Transverse colon (tissue), 4 donors: ENCODE measurements around the gene STRIP1. TPM values are rescaled to one million over a fixed set of nuclear protein-coding genes. Genes with fewer than 3 reads are reported as not detected.

Source experiments
- DNase-seq: peaks from one replicate; pipeline ENCODE4 v3.0.0-alpha.2; 2019
- H3K27ac ChIP-seq, 4 donors: fragments of 200-600 bp; sonication (generic); 2 replicates each; pipeline ENCODE4 v1.5.1; 2016 to 2018; ENCODE audit warnings: inconsistent platforms in 4 of 4
- H3K27me3 ChIP-seq: fragments of 200-600 bp; sonication (generic); 2 replicates; pipeline ENCODE4 v1.5.1; 2017; ENCODE audit warnings: inconsistent platforms
- H3K36me3 ChIP-seq, 4 donors: fragments of 200-600 bp; sonication (generic); 2 replicates each; pipeline ENCODE4 v1.5.1; 2017 to 2019; ENCODE audit warnings: inconsistent platforms in 4 of 4
- H3K4me1 ChIP-seq, 4 donors: fragments of 200-600 bp; sonication (generic); 2 replicates each; pipeline ENCODE4 v1.5.1; 2017 to 2020; ENCODE audit warnings: inconsistent platforms in 4 of 4
- H3K4me3 ChIP-seq, 4 donors: fragments of 200-600 bp; sonication (generic); 1 replicate in 1 of 4; 2 replicates in 3 of 4; pipeline versions ENCODE4 v1.5.1 to v1.6.1; 2017 to 2019; ENCODE audit warnings: inconsistent platforms in 4 of 4
- H3K9me3 ChIP-seq, 2 donors: fragments of 200-600 bp; sonication (generic); 2 replicates each; pipeline ENCODE4 v1.5.1; 2017 to 2019; ENCODE audit warnings: inconsistent platforms in 2 of 2
- EP300 ChIP-seq: sonication (generic); formaldehyde crosslinking; IDR thresholded peaks from one replicate; pipeline ENCODE4 v1.6.1; 2017; ENCODE audit warnings: antibody characterized with exemption, low read depth
- POLR2A ChIP-seq: fragments of 450-650 bp; IDR thresholded peaks from one replicate; pipeline ENCODE4 v1.6.1; 2016; ENCODE audit warnings: antibody characterized with exemption, mild to moderate bottlenecking, moderate library complexity
- POLR2AphosphoS5 ChIP-seq, 3 donors: sonication (generic); formaldehyde crosslinking; IDR thresholded peaks; one replicate each; pipeline ENCODE4 v1.6.1; 2016; ENCODE audit warnings: antibody characterized with exemption in 3 of 3
- WGBS, 2 donors: methylation state at CpG; one replicate each; pipeline ENCODE4 v1.1.5; 2018; ENCODE audit warnings: low coverage in 1 of 2; 5-methylcytosine and 5-hydroxymethylcytosine counted together
- in situ Hi-C, 4 donors: fragments of 200-750 bp; cut with MboI; loops; one replicate each; pipeline versions ENCODE4 v1.15.0 to v1.15.1; 2017; ENCODE audit warnings: low sequenced_read_pairs in 3 of 4, low pct_ligation_motif_present in 1 of 4, low pct_unique_long_range_greater_than_20kb in 1 of 4
- intact Hi-C: fragments of 100-400 bp; cut with DNase I; formaldehyde crosslinking; loops from one replicate; pipeline ENCODE4 v1.15.1; 2023; ENCODE audit warnings: low total_unique reads
- total RNA-seq, 4 donors: library from RNA; depleted of rRNA; stranded (reverse); fragments of >200 nt; gene quantifications; one replicate each; pipeline ENCODE4 v1.1.0, GENCODE V29; 2016
- TF ChIP-seq, protein P1 (sequence below), 5 experiments: fragments of 200-600 bp in 3 of 5; fragments of 450-650 bp in 2 of 5; sonication (generic) in 3 of 5; IDR thresholded peaks; 1 replicate in 2 of 5; 2 replicates in 3 of 5; pipeline ENCODE4 v1.5.1; 2016 to 2017; ENCODE audit warnings: antibody characterized with exemption in 5 of 5, inconsistent platforms in 3 of 5, mild to moderate bottlenecking in 2 of 5, moderate library complexity in 1 of 5

STRIP1 gene
- total RNA-seq, 4 donors from 2014 or later, result 32.6 to 72.2 (median 58.7) TPM

DNA sequence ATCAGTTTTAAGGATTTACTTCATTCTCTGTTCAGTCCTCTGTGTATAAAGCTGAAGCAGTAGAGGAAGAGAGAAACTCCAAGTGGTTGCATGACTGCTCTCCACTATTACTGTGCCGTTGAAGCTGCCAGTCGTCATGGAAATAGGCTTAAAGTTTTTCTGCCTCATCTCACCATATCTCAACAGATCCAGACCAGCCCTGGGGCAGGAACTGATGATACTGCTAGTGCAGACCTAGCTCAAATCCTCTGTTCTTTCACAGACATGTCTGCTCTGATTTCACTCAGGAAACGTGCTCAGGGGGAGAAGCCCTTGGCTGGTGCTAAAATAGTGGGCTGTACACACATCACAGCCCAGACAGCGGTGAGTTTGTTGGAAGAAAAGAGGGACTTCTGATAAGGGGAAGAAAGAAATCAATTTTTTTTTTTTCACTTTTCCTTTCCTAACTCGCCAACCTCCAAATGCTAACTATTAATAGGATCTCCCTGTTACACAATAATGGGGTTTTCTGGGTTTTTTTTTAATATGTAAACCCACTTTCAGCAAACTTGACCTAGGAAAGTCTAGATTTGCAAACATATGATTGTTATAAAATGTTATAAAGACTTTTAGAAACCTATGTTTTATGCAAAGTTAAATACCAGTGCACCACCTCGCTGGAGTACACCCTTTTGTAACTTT is 22.2 kb upstream of the STRIP1 start:
- TF ChIP-seq POLR2A (no peak), POLR2AphosphoS5 (IDR thresholded peaks at IDR 0.05) (no peak), EP300 (no peak)
- TF ChIP-seq, protein P1, sequence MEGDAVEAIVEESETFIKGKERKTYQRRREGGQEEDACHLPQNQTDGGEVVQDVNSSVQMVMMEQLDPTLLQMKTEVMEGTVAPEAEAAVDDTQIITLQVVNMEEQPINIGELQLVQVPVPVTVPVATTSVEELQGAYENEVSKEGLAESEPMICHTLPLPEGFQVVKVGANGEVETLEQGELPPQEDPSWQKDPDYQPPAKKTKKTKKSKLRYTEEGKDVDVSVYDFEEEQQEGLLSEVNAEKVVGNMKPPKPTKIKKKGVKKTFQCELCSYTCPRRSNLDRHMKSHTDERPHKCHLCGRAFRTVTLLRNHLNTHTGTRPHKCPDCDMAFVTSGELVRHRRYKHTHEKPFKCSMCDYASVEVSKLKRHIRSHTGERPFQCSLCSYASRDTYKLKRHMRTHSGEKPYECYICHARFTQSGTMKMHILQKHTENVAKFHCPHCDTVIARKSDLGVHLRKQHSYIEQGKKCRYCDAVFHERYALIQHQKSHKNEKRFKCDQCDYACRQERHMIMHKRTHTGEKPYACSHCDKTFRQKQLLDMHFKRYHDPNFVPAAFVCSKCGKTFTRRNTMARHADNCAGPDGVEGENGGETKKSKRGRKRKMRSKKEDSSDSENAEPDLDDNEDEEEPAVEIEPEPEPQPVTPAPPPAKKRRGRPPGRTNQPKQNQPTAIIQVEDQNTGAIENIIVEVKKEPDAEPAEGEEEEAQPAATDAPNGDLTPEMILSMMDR (IDR thresholded peaks at IDR 0.05), result no peak
- 83 to 84% methylated on average over 5 to 6 of the region's 6 CpGs for WGBS, 2 donors
- Histone ChIP-seq H3K9me3 (no peaks in the 10 kb centered on the region), H3K27ac (peak overlapping the region; percentile 2 to 24 (median 7)), H3K4me1 (peaks cover 0 to 12% (median 5%) of the 10 kb centered on the region in 4 donors), H3K36me3 (peaks cover 0 to 76% (median 36%) of the 10 kb centered on the region in 4 donors), H3K27me3 (no peaks in the 10 kb centered on the region), H3K4me3 (no peak overlapping the region)
- DNase-seq, result no peak
- in situ Hi-C loops, result no loop called here
- intact Hi-C loops, result no loop called here

DNA sequence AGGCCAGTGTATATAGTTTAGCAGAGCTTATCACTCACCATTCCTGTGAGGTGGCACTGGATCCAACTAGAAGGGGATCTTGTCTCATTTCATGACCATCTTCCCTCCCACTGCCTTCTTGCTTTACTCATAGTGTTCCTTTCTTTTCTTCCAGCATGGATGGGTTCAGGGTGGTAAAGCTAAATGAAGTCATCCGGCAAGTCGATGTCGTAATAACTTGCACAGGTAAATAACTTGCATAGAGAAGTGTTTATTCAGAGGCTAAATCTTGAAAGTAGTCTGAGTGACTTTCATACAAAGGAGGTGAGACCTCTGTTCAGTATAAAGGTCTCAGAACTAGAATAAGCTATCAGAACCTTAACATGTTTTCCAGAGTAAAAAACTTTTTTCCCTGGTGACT is 16.6 kb upstream of the STRIP1 start:
- Histone ChIP-seq H3K27me3 (no peaks in the 10 kb centered on the region), H3K36me3 (peaks cover 3 to 100% (median 52%) of the 10 kb centered on the region in 4 donors), H3K4me3 (no peak overlapping the region), H3K4me1 (no peaks in the 10 kb centered on the region), H3K27ac (no peak overlapping the region), H3K9me3 (no peaks in the 10 kb centered on the region)
- TF ChIP-seq POLR2A, result no peak
- TF ChIP-seq POLR2AphosphoS5 (IDR thresholded peaks at IDR 0.05), result no peak
- TF ChIP-seq, protein P1 (IDR thresholded peaks at IDR 0.05), result no peak
- TF ChIP-seq EP300, result no peak
- no peak for DNase-seq
- WGBS, 2 donors, result 74 to 92% methylated on average over 3 of the region's 3 CpGs
- intact Hi-C loops (no loop called here), in situ Hi-C loops (no loop called here)

DNA sequence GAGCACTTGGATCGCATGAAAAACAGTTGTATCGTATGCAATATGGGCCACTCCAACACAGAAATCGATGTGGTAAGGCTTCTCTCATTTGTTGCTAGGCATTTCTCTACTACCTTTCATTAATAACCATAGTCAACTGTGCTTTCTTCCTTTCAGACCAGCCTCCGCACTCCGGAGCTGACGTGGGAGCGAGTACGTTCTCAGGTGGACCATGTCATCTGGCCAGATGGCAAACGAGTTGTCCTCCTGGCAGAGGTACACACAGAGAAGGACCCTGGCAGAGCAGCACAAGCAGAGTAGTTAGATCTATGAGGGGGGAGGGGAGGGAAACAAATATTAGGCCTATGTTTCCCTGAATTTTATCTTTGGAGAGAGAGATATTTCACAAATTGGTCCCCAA is 16.0 kb upstream of the STRIP1 start:
- TF ChIP-seq POLR2A, result no peak
- TF ChIP-seq POLR2AphosphoS5 (IDR thresholded peaks at IDR 0.05), result no peak
- no peak for TF ChIP-seq EP300
- TF ChIP-seq, protein P1 (IDR thresholded peaks at IDR 0.05), result no peak
- intact Hi-C loops, result no loop called here
- 92 to 100% methylated on average over 7 to 9 of the region's 9 CpGs for WGBS, 2 donors
- Histone ChIP-seq H3K4me3 (no peak overlapping the region), H3K4me1 (no peaks in the 10 kb centered on the region), H3K36me3 (peaks cover 3 to 100% (median 49%) of the 10 kb centered on the region in 4 donors), H3K27me3 (no peaks in the 10 kb centered on the region), H3K9me3 (no peaks in the 10 kb centered on the region), H3K27ac (no peak overlapping the region)
- in situ Hi-C loops, result no loop called here
- no peak for DNase-seq

DNA sequence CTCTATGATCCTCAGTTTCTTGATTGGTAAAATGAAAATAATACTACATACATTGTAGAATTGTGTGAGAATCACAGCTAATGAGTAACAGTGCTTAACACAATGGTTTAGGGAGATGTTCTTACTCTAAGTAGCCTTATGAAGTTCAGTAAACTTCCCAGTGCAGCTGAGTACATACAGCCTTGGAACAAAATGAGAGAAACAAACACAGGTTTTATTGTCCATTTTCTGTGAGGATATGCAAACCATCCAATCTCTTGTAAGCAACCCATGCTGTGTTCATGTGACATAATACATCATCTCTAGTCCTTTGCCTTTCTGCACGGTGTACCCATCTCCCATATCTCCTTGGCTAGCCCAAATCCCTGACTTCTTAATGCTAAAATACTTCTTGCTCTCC is 14.7 kb upstream of the STRIP1 start:
- TF ChIP-seq, protein P1 (IDR thresholded peaks at IDR 0.05), result no peak
- no peak for TF ChIP-seq POLR2A
- in situ Hi-C loops, result no loop called here
- Histone ChIP-seq H3K4me1 (no peaks in the 10 kb centered on the region), H3K27ac (no peak overlapping the region), H3K36me3 (peaks cover 3 to 93% (median 43%) of the 10 kb centered on the region in 4 donors), H3K4me3 (no peak overlapping the region), H3K9me3 (no peaks in the 10 kb centered on the region), H3K27me3 (no peaks in the 10 kb centered on the region)
- no peak for DNase-seq
- intact Hi-C loops, result no loop called here
- WGBS, 2 donors, result 33 to 48% methylated on average over 1 of the region's 1 CpG
